K562 (cell line): ENCODE data around the gene DUSP19.

ENCODE experiments used
- DNMT1 ChIP-seq: fragments of 450-650 bp; IDR thresholded peaks from 2 replicates; pipeline ENCODE4 v1.6.1; 2016; ENCODE audit warnings: antibody characterized with exemption, mild to moderate bottlenecking
- EGR1 ChIP-seq: fragments of 450-650 bp; conservative IDR thresholded peaks from 2 replicates; pipeline ENCODE4 v1.6.1; 2017; ENCODE audit warnings: mild to moderate bottlenecking
- MAFK ChIP-seq: IDR thresholded peaks from 2 replicates; pipeline ENCODE4 v1.6.1; 2011; ENCODE audit warnings: low read length, improper control_type of control experiment
- MYBL2 ChIP-seq, 2 experiments: fragments of 450-650 bp in 1 of 2; sonication (generic) in 1 of 2; formaldehyde crosslinking in 1 of 2; IDR thresholded peaks; 2 replicates each; pipeline versions ENCODE4 v1.6.1 to v1.8.1; 2017 to 2022; ENCODE audit warnings: borderline replicate concordance in 1 of 2, inconsistent platforms in 1 of 2, low read depth in 1 of 2, mild to moderate bottlenecking in 1 of 2, missing genetic modification reagents in 1 of 2, moderate library complexity in 1 of 2
- RCOR1 ChIP-seq, 2 experiments: IDR thresholded peaks; 2 replicates each; pipeline ENCODE4 v1.6.1; 2012; ENCODE audit warnings: low read depth in 2 of 2, low read length in 2 of 2, borderline replicate concordance in 1 of 2, improper control_type of control experiment in 1 of 2
- SIN3B ChIP-seq: fragments of 450-650 bp; IDR thresholded peaks from 2 replicates; pipeline ENCODE4 v1.6.1; 2017; ENCODE audit warnings: low read depth, mild to moderate bottlenecking, moderate library complexity
- SMC3 ChIP-seq: conservative IDR thresholded peaks from 2 replicates; pipeline ENCODE4 v1.6.1; 2011; ENCODE audit warnings: low read depth, low read length, improper control_type of control experiment; ENCODE audit not compliant: insufficient read depth
- SNRNP70 ChIP-seq: fragments of 200-400 bp; formaldehyde crosslinking; optimal IDR thresholded peaks from 2 replicates; pipeline ENCODE3; 2017; ENCODE audit warnings: low read depth, low read length
- TRIM28 ChIP-seq: fragments of 450-650 bp; IDR thresholded peaks from 2 replicates; pipeline ENCODE4 v1.6.1; 2017
- ZNF24 ChIP-seq: fragments of 450-650 bp; IDR thresholded peaks from 2 replicates; pipeline ENCODE4 v1.6.1; 2016
- ZNF444 ChIP-seq: fragments of 250-450 bp; sonication (Bioruptor Pico); IDR thresholded peaks from 2 replicates; pipeline ENCODE4 v1.4.0; 2020; ENCODE audit warnings: mild to moderate bottlenecking, moderate library complexity
- TF ChIP-seq, protein P1 (sequence below): sonication (generic); formaldehyde crosslinking; IDR thresholded peaks from 2 replicates; pipeline ENCODE4 v1.5.0; 2020; ENCODE audit warnings: missing genetic modification reagents
- TF ChIP-seq, protein P2 (sequence below): IDR thresholded peaks from 2 replicates; pipeline ENCODE4 v1.6.1; 2012; ENCODE audit warnings: low read depth, low read length, improper control_type of control experiment, borderline replicate concordance
- TF ChIP-seq, protein P3 (sequence below), 3 experiments: IDR thresholded peaks in 2 of 3; conservative IDR thresholded peaks in 1 of 3; 2 replicates each; pipeline ENCODE4 v1.5.1; 2011 to 2012; ENCODE audit warnings: low read length in 3 of 3, mild to moderate bottlenecking in 3 of 3, control low read depth in 2 of 3, improper control_type of control experiment in 1 of 3, inconsistent platforms in 1 of 3, low read depth in 1 of 3, mixed read lengths in 1 of 3, moderate library complexity in 1 of 3; ENCODE audit not compliant: insufficient read depth in 2 of 3

DNA sequence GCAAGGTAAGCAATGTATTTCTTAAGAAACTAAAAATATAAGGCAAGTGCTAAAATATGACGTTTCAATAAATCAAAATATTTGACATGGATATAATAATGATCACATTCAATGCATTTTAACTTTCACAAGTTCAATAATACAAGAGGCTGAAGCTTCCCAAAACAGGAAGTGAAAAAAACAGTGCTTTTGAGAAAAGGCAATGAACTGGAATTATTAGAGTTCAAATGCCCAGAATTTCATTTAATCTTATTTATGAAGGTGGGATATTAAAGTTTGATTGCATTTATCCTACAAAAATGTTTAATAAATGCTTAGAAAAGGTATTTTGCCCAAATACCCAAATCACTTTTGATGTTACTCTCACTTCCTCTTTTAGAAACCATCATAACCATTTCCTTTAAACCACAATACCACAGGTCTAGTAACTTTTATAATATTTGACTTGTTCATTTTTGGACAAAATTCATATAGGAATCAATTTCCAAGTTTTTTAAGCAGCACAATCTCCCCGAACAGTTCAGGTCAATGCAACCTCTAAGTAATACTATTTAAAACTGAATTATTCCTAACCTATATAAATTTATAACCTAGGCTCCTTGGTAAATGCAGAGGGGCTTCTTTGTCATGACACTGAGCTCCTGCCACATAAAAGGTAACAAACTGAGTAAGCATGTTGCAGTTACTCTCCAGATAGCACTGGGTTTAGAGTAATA, 42.4 kb upstream of the DUSP19 start:
- TF ChIP-seq SNRNP70 (no peak), SMC3 (no peak), DNMT1 (no peak), MAFK (no peak), ZNF444 (CRISPR knock-in tag) (no peak), TRIM28 (no peak), EGR1 (no peak), SIN3B (no peak), ZNF24 (no peak), MYBL2 (IDR thresholded peaks at IDR 0.05; ENCODE audit: low read depth) (no peak), MYBL2 (CRISPR knock-in tag; IDR thresholded peaks at IDR 0.05; ENCODE audit: borderline replicate concordance) (no peak), RCOR1 (IDR thresholded peaks at IDR 0.05; ENCODE audit: borderline replicate concordance in 1 of 2, low read depth in 2 of 2, low read length in 2 of 2) (no peak)
- TF ChIP-seq, protein P1, sequence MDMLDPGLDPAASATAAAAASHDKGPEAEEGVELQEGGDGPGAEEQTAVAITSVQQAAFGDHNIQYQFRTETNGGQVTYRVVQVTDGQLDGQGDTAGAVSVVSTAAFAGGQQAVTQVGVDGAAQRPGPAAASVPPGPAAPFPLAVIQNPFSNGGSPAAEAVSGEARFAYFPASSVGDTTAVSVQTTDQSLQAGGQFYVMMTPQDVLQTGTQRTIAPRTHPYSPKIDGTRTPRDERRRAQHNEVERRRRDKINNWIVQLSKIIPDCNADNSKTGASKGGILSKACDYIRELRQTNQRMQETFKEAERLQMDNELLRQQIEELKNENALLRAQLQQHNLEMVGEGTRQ (CRISPR knock-in tag), result no peak
- TF ChIP-seq, protein P2, sequence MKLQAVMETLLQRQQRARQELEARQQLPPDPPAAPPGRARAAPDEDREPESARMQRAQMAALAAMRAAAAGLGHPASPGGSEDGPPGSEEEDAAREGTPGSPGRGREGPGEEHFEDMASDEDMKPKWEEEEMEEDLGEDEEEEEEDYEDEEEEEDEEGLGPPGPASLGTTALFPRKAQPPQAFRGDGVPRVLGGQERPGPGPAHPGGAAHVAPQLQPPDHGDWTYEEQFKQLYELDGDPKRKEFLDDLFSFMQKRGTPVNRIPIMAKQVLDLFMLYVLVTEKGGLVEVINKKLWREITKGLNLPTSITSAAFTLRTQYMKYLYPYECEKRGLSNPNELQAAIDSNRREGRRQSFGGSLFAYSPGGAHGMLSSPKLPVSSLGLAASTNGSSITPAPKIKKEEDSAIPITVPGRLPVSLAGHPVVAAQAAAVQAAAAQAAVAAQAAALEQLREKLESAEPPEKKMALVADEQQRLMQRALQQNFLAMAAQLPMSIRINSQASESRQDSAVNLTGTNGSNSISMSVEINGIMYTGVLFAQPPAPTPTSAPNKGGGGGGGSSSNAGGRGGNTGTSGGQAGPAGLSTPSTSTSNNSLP, result no peak
- TF ChIP-seq, protein P3, sequence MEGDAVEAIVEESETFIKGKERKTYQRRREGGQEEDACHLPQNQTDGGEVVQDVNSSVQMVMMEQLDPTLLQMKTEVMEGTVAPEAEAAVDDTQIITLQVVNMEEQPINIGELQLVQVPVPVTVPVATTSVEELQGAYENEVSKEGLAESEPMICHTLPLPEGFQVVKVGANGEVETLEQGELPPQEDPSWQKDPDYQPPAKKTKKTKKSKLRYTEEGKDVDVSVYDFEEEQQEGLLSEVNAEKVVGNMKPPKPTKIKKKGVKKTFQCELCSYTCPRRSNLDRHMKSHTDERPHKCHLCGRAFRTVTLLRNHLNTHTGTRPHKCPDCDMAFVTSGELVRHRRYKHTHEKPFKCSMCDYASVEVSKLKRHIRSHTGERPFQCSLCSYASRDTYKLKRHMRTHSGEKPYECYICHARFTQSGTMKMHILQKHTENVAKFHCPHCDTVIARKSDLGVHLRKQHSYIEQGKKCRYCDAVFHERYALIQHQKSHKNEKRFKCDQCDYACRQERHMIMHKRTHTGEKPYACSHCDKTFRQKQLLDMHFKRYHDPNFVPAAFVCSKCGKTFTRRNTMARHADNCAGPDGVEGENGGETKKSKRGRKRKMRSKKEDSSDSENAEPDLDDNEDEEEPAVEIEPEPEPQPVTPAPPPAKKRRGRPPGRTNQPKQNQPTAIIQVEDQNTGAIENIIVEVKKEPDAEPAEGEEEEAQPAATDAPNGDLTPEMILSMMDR (IDR thresholded peaks at IDR 0.05 in 2 of 3, conservative IDR thresholded peaks at IDR 0.05 in 1 of 3; ENCODE audit: insufficient read depth in 2 of 3, low read depth in 1 of 3, low read length in 3 of 3), result 0 out of 6 replicates have a peak, but pooled peaks of 1 of the 3 experiments have one; percentile 4
